GM12878 (cell line): ENCODE results near the gene LRRC61. TPM values are rescaled to one million over a fixed set of nuclear protein-coding genes. Genes with fewer than 3 reads are reported as not detected.

Experiments
- ATAC-seq: fragments of 200-7000 bp; cut with Tn5 transposase; 3 replicates; pipeline ENCODE4 v1.9.1; 2020; ENCODE audit warnings: mild to moderate bottlenecking, moderate library complexity
- BruUV-seq: library from RNA; stranded (reverse); fragments of 400-500 nt; replicated peaks from 2 replicates; lab custom pipeline; 2021; lab: Mats Ljungman, UMichigan
- CTCF ChIA-PET: fragments of 300-600 bp; sonication (Branson Sonifier 250); formaldehyde crosslinking; extraction: SDS; loops from one replicate; lab custom pipeline; 2021; ENCODE audit warnings: inconsistent platforms; lab: Yijun Ruan, JAX
- POLR2A ChIA-PET: fragments of 350-600 bp; formaldehyde crosslinking; extraction: SDS; loops from one replicate; lab custom pipeline; 2021; ENCODE audit warnings: inconsistent platforms; lab: Charles Lee
- RAD21 ChIA-PET: fragments of 300-600 bp; sonication (Branson Sonifier 250); formaldehyde crosslinking; loops from one replicate; lab custom pipeline; 2023; ENCODE audit warnings: antibody characterized with exemption; ENCODE audit not compliant: unreplicated experiment; lab: Charles Lee
- SMC1A ChIA-PET: fragments of 300-600 bp; sonication (Branson Sonifier 250); formaldehyde crosslinking; loops from one replicate; lab custom pipeline; 2023; ENCODE audit not compliant: unreplicated experiment, uncharacterized antibody; lab: Charles Lee
- DNase-seq: peaks from one replicate; pipeline ENCODE4 v3.0.0-alpha.2; 2011; ENCODE audit warnings: low read depth, low spot score
- FAIRE-seq: peaks from 3 replicates; lab custom pipeline; 2011; peaks lifted over from hg19 to GRCh38; lab: Jason Lieb, UNC
- H2AFZ ChIP-seq: 2 replicates; pipeline ENCODE4 v1.6.0; 2011; ENCODE audit warnings: low read depth, low read length, control low read depth; ENCODE audit not compliant: control insufficient read depth
- H3K27ac ChIP-seq: 2 replicates; pipeline ENCODE4 v1.5.1; 2011; ENCODE audit warnings: control low read depth; ENCODE audit not compliant: control insufficient read depth, insufficient read depth
- H3K27me3 ChIP-seq, 2 experiments: replicated peaks in 1 of 2; 2 replicates each; pipeline versions ENCODE4 v1.6.0 to v1.6.1; 2011; ENCODE audit warnings: low read length in 1 of 2; ENCODE audit not compliant: control insufficient read depth in 2 of 2, insufficient read depth in 2 of 2
- H3K36me3 ChIP-seq, 2 experiments: 2 replicates each; pipeline ENCODE4 v1.5.1; 2011; ENCODE audit warnings: low read length in 1 of 2; ENCODE audit not compliant: control insufficient read depth in 2 of 2, insufficient read depth in 2 of 2
- H3K4me1 ChIP-seq: 2 replicates; pipeline ENCODE4 v1.6.1; 2011; ENCODE audit warnings: mild to moderate bottlenecking, low read length, moderate library complexity, mixed read lengths; ENCODE audit not compliant: control insufficient read depth, insufficient read depth
- H3K4me2 ChIP-seq: 2 replicates; pipeline ENCODE4 v1.6.0; 2011; ENCODE audit warnings: control low read depth; ENCODE audit not compliant: control insufficient read depth, insufficient read depth
- H3K4me3 ChIP-seq: fragments of 200-600 bp; sonication (generic); 2 replicates; pipeline ENCODE4 v1.5.1; 2016
- H3K79me2 ChIP-seq: 2 replicates; pipeline ENCODE4 v1.6.0; 2011; ENCODE audit warnings: low read length; ENCODE audit not compliant: control insufficient read depth, insufficient read depth
- H3K9ac ChIP-seq: 2 replicates; pipeline ENCODE4 v1.8.0; 2011; ENCODE audit warnings: low read length, control low read depth, mixed read lengths; ENCODE audit not compliant: control insufficient read depth, insufficient read depth
- H3K9me3 ChIP-seq: replicated peaks from 3 replicates; pipeline ENCODE4 v1.5.1; 2011; ENCODE audit warnings: mild to moderate bottlenecking, low read length; ENCODE audit not compliant: control insufficient read depth, insufficient read depth
- H4K20me1 ChIP-seq: 2 replicates; pipeline ENCODE4 v1.6.0; 2011; ENCODE audit not compliant: control insufficient read depth, insufficient read depth
- BACH1 ChIP-seq: fragments of 450-650 bp; IDR thresholded peaks from 2 replicates; pipeline ENCODE4 v1.6.1; 2017; ENCODE audit warnings: mild to moderate bottlenecking, borderline replicate concordance
- DPF2 ChIP-seq: fragments of 450-650 bp; IDR thresholded peaks from 2 replicates; pipeline ENCODE4 v1.6.1; 2017; ENCODE audit warnings: mild to moderate bottlenecking
- FOXM1 ChIP-seq: IDR thresholded peaks from 2 replicates; pipeline ENCODE4 v1.6.1; 2012; ENCODE audit warnings: low read depth, mild to moderate bottlenecking, inconsistent platforms, low read length, moderate library complexity
- HDGF ChIP-seq: fragments of 450-650 bp; IDR thresholded peaks from 2 replicates; pipeline ENCODE4 v1.6.1; 2016; ENCODE audit warnings: antibody characterized with exemption
- IKZF1 ChIP-seq: fragments of 450-650 bp; conservative IDR thresholded peaks from 2 replicates; pipeline ENCODE4 v1.6.1; 2017; ENCODE audit warnings: antibody characterized with exemption, mild to moderate bottlenecking
- MXI1 ChIP-seq: fragments of 150-350 bp; IDR thresholded peaks from 2 replicates; pipeline ENCODE4 v1.6.1; 2011; ENCODE audit warnings: low read depth, mild to moderate bottlenecking, inconsistent platforms, low read length, improper control_type of control experiment
- NBN ChIP-seq: fragments of 450-650 bp; IDR thresholded peaks from 2 replicates; pipeline ENCODE4 v1.6.1; 2016
- POU2F2 ChIP-seq: IDR thresholded peaks from 3 replicates; pipeline ENCODE4 v1.6.1; 2011; ENCODE audit warnings: low read depth, mild to moderate bottlenecking, low read length, borderline replicate concordance
- SP1 ChIP-seq: IDR thresholded peaks from one replicate; pipeline ENCODE4 v1.6.1; 2011; ENCODE audit warnings: low read depth, low read length
- WGBS: methylation state at CpG from one replicate; pipeline ENCODE4 v1.1.6; 2016; ENCODE audit warnings: low lambda C conversion rate; ENCODE audit not compliant: insufficient replicate concordance, insufficient coverage; ENCODE audit errors: missing lambda C conversion rate; 5-methylcytosine and 5-hydroxymethylcytosine counted together
- in situ Hi-C: fragments of 300-500 bp; cut with MboI; formaldehyde crosslinking; loops from 9 replicates; pipeline ENCODE4 v1.14.3; 2018; ENCODE audit warnings: mixed read lengths
- intact Hi-C: fragments of 100-400 bp; cut with micrococcal nuclease; formaldehyde crosslinking; loops from one replicate; pipeline ENCODE4 v1.14.2; 2022; ENCODE audit not compliant: unreplicated experiment
- polyA plus RNA-seq, 11 experiments: library from polyadenylated mRNA; depleted of rRNA in 4 of 11; unstranded in 6 of 11; stranded (reverse) in 5 of 11; fragments of >200 nt; fragmentation: Nextera tagmentation in 4 of 11; fragmentation: Illumina TruSeq in 1 of 11; extraction: Ambion mirVana in 4 of 11; extraction: Trizol in 1 of 11; gene quantifications; 1 replicate in 1 of 11; 2 replicates in 10 of 11; pipeline versions ENCODE4 v1.2.1 to v1.2.3, GENCODE V29; 2011 to 2016; ENCODE audit warnings: inconsistent platforms in 2 of 11, missing spikeins in 2 of 11, low read depth in 1 of 11
- total RNA-seq, 4 experiments: library from RNA; depleted of rRNA in 3 of 4; stranded (reverse); fragments of >200 nt in 3 of 4; fragmentation: Illumina TruSeq in 1 of 4; extraction: Trizol in 1 of 4; gene quantifications; 2 replicates each; pipeline versions ENCODE4 v1.2.1 to v1.2.3, GENCODE V29; 2013 to 2021
- TF ChIP-seq, protein P1 (sequence below): IDR thresholded peaks from 2 replicates; pipeline ENCODE4 v1.6.1; 2012; ENCODE audit warnings: low read depth, low read length, improper control_type of control experiment

Gene LRRC61
- total and polyA plus RNA-seq, 10 of the 15 experiments (the other 5 are each of a cell fraction or from before 2014, with no cell fraction given), result 1.4 to 54.2 (median 21.8) TPM

GRCh38 chr7:150380463-150380862 lies 57.3 kb downstream of the LRRC61 start (continued):
- peak; percentile 53; the same call in 1 of the 3 replicates for TF ChIP-seq POU2F2
- peak; percentile 20 for TF ChIP-seq SP1
- TF ChIP-seq MXI1, result peak; percentile 9
- peak; percentile 62 for TF ChIP-seq IKZF1
- peak; percentile 33; the same call in 1 of the 2 replicates for TF ChIP-seq BACH1
- peak; percentile 62; the same call in 1 of the 2 replicates for TF ChIP-seq DPF2
- TF ChIP-seq, protein P1, sequence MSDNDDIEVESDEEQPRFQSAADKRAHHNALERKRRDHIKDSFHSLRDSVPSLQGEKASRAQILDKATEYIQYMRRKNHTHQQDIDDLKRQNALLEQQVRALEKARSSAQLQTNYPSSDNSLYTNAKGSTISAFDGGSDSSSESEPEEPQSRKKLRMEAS, result 0 out of 2 replicates have a peak, but pooled peaks have one; percentile 49
- peak; percentile 43 for TF ChIP-seq FOXM1

- Histone ChIP-seq H3K4me1 (peaks cover 67% of the 10 kb centered on the region), H3K9ac (peak overlapping the region; percentile 52; the same call in 1 of the 2 replicates), H4K20me1 (no peaks in the 10 kb centered on the region; the same call in 1 of the 2 replicates), H3K36me3 (peaks cover 0 to 3% of the 10 kb centered on the region in 2 experiments; a peak in 2 of 4 replicates), H3K4me2 (peak overlapping the region; percentile 58), H3K27me3 (no peaks in the 10 kb centered on the region), H3K9me3 (no peaks in the 10 kb centered on the region), H3K27ac (peak overlapping the region; percentile 80), H2AFZ (no peak overlapping the region), H3K4me3 (peak overlapping the region; percentile 55), H3K79me2 (peaks cover 58% of the 10 kb centered on the region)
- ATAC-seq (no peak), DNase-seq (no peak), FAIRE-seq (no peak)
- ChIA-PET CTCF (interaction anchor here (0.8 to 1.8 kb wide), 6 partner anchors 12 to 51 kb away, joined by 3 to 12 read pairs (median 4); a partner anchor contains a TSS), RAD21 (interaction anchor here (0.6 to 2.0 kb wide), 6 partner anchors 11 to 936 kb away, joined by 3 to 29 read pairs (median 4); partner anchors contain the start of gene REPIN1), POLR2A (interaction anchor here (0.6 to 1.9 kb wide), 8 partner anchors 11 to 845 kb away, joined by 3 to 26 read pairs (median 4); partner anchors contain the start of gene REPIN1), SMC1A (interaction anchor here (1.1 to 2.0 kb wide), 7 partner anchors 12 to 41 kb away, joined by 3 to 28 read pairs (median 8); a partner anchor contains a TSS)
- in situ Hi-C loops (no loop called here), intact Hi-C loops (loop anchor here (2.0 kb wide), 1 partner anchor 20 kb away; no protein-coding TSS in a partner anchor)
- TF ChIP-seq NBN, result no peak
- TF ChIP-seq HDGF, result 0 out of 2 replicates have a peak, but pooled peaks have one; percentile 24
- BruUV-seq, result no TSS peak
- WGBS, result 92% methylated on average over 8 of the region's 9 CpGs
Measured at GRCh38 chr7:150381096-150381495, 57.9 kb downstream of the LRRC61 start.
